Neuronal stem cell (in vitro differentiated cells): ENCODE results near the gene CCT2.

ENCODE experiments used
- DNase-seq: peaks from one replicate; pipeline ENCODE4 v3.0.0-alpha.2; 2013; ENCODE audit warnings: low spot score
- H2AFZ ChIP-seq: one replicate; pipeline ENCODE4 v1.6.1; 2013; ENCODE audit warnings: mild to moderate bottlenecking, low read length, inconsistent platforms
- H2AK5ac ChIP-seq: 2 replicates; pipeline ENCODE4 v1.6.1; 2013; ENCODE audit warnings: low read depth, mild to moderate bottlenecking, inconsistent platforms, low read length, moderate library complexity, mixed read lengths
- H2BK120ac ChIP-seq: 2 replicates; pipeline ENCODE4 v1.6.1; 2013; ENCODE audit warnings: low read depth, mild to moderate bottlenecking, inconsistent platforms, low read length, moderate library complexity, mixed read lengths
- H2BK12ac ChIP-seq: one replicate; pipeline ENCODE4 v1.6.1; 2013; ENCODE audit warnings: low read length, inconsistent platforms
- H2BK15ac ChIP-seq: 2 replicates; pipeline ENCODE4 v1.6.1; 2013; ENCODE audit warnings: mild to moderate bottlenecking, low read length, inconsistent platforms, mixed read lengths
- H2BK5ac ChIP-seq: one replicate; pipeline ENCODE4 v1.6.1; 2013; ENCODE audit warnings: inconsistent platforms, mild to moderate bottlenecking, low read length, moderate library complexity
- H3K14ac ChIP-seq: one replicate; pipeline ENCODE4 v1.6.1; 2013; ENCODE audit warnings: low read length, inconsistent platforms
- H3K18ac ChIP-seq: 2 replicates; pipeline ENCODE4 v1.6.1; 2013; ENCODE audit warnings: low read length, inconsistent platforms
- H3K23ac ChIP-seq: 2 replicates; pipeline ENCODE4 v1.6.1; 2013; ENCODE audit warnings: low read depth, mild to moderate bottlenecking, mixed read lengths, low read length, inconsistent platforms; ENCODE audit not compliant: poor library complexity
- H3K27ac ChIP-seq: replicated peaks from 3 replicates; pipeline ENCODE4 v1.5.1; 2013; ENCODE audit warnings: low read length, inconsistent platforms
- H3K27me3 ChIP-seq, 3 experiments: 2 replicates each; pipeline ENCODE4 v1.6.1; 2013; ENCODE audit warnings: low read length in 3 of 3, mild to moderate bottlenecking in 2 of 3, inconsistent platforms in 1 of 3, low read depth in 1 of 3, mixed read lengths in 1 of 3, moderate library complexity in 1 of 3; ENCODE audit not compliant: control insufficient read depth in 3 of 3, insufficient read depth in 3 of 3
- H3K36me3 ChIP-seq, 2 donors: replicated peaks in 1 of 2; 2 replicates each; pipeline ENCODE4 v1.6.1; 2013; ENCODE audit warnings: low read length in 2 of 2; ENCODE audit not compliant: control insufficient read depth in 2 of 2, insufficient read depth in 2 of 2
- H3K4ac ChIP-seq: 2 replicates; pipeline ENCODE4 v1.6.1; 2013; ENCODE audit warnings: inconsistent platforms, mild to moderate bottlenecking, low read length, moderate library complexity
- H3K4me1 ChIP-seq, 2 donors: 1 replicate in 1 of 2; 2 replicates in 1 of 2; pipeline ENCODE4 v1.6.1; 2013; ENCODE audit warnings: low read length in 2 of 2, low read depth in 1 of 2; ENCODE audit not compliant: control insufficient read depth in 2 of 2, insufficient read depth in 1 of 2
- H3K4me2 ChIP-seq: one replicate; pipeline ENCODE4 v1.6.1; 2013; ENCODE audit warnings: mild to moderate bottlenecking, low read length, inconsistent platforms; ENCODE audit not compliant: insufficient read depth, poor library complexity, severe bottlenecking
- H3K4me3 ChIP-seq, 2 donors: 2 replicates each; pipeline ENCODE4 v1.5.1; 2013; ENCODE audit warnings: low read length in 2 of 2, mild to moderate bottlenecking in 2 of 2, inconsistent platforms in 1 of 2, moderate library complexity in 1 of 2
- H3K79me1 ChIP-seq: one replicate; pipeline ENCODE4 v1.6.1; 2013; ENCODE audit warnings: low read depth, mild to moderate bottlenecking, inconsistent platforms, low read length, moderate library complexity
- H3K9ac ChIP-seq: one replicate; pipeline ENCODE4 v1.6.1; 2013; ENCODE audit warnings: mild to moderate bottlenecking, low read depth, low read length, inconsistent platforms; ENCODE audit not compliant: poor library complexity
- H3K9me3 ChIP-seq, 2 donors: replicated peaks in 1 of 2; 2 replicates each; pipeline versions ENCODE3 to v1.6.1; 2013; ENCODE audit warnings: low read length in 2 of 2, mild to moderate bottlenecking in 2 of 2, inconsistent platforms in 1 of 2, low read depth in 1 of 2, mixed read lengths in 1 of 2, moderate library complexity in 1 of 2; ENCODE audit not compliant: control insufficient read depth in 2 of 2, insufficient read depth in 1 of 2
- H4K8ac ChIP-seq: one replicate; pipeline ENCODE4 v1.6.1; 2013; ENCODE audit warnings: low read depth, mild to moderate bottlenecking, inconsistent platforms, low read length, moderate library complexity
- H4K91ac ChIP-seq: one replicate; pipeline ENCODE4 v1.6.1; 2013; ENCODE audit warnings: low read length, low read depth, mild to moderate bottlenecking, inconsistent platforms; ENCODE audit not compliant: poor library complexity
- WGBS, 2 donors: extraction: QIAGEN DNeasy Blood & Tissue Kit; methylation state at CpG; one replicate each; pipeline ENCODE4 v1.1.7; 2013; ENCODE audit warnings: missing lambda C conversion rate in 2 of 2, mixed read lengths in 1 of 2; ENCODE audit not compliant: insufficient read length in 2 of 2, insufficient replicate concordance in 1 of 2; ENCODE audit errors: extremely low coverage in 2 of 2; 5-methylcytosine and 5-hydroxymethylcytosine counted together

Gene CCT2

GRCh38 chr12:69555461-69555860 is 29.8 kb upstream of the CCT2 start:
- H3K27ac ChIP-seq: no peak overlapping the region
- H2AFZ ChIP-seq: no peak overlapping the region
- no peak overlapping the region for H2BK5ac ChIP-seq
- H3K4ac ChIP-seq: no peak overlapping the region
- no peak overlapping the region for H3K23ac ChIP-seq
- no peak overlapping the region for H2BK12ac ChIP-seq
- no peak overlapping the region for H3K18ac ChIP-seq
- no peak overlapping the region for H2BK120ac ChIP-seq
- no peak overlapping the region for H3K9ac ChIP-seq
- H3K14ac ChIP-seq: no peak overlapping the region
- peaks cover 0 to 5% of the 10 kb centered on the region in 2 donors for H3K36me3 ChIP-seq
- no peak overlapping the region for H2BK15ac ChIP-seq
- H3K27me3 ChIP-seq: no peaks in the 10 kb centered on the region
- H3K4me1 ChIP-seq: no peaks in the 10 kb centered on the region
- H3K4me2 ChIP-seq: no peak overlapping the region
- no peak overlapping the region for H4K8ac ChIP-seq
- WGBS, 2 donors: no CpG with 5 or more reads among the region's 6 CpGs
- no peaks in the 10 kb centered on the region for H3K79me1 ChIP-seq
- no peak overlapping the region for H4K91ac ChIP-seq
- no peaks in the 10 kb centered on the region for H3K9me3 ChIP-seq
- no peak overlapping the region for H2AK5ac ChIP-seq
- DNase-seq: no peak
- no peak overlapping the region for H3K4me3 ChIP-seq

- no peaks in the 10 kb centered on the region for H3K9me3 ChIP-seq
- H3K27me3 ChIP-seq: no peaks in the 10 kb centered on the region
- H3K18ac ChIP-seq: no peak overlapping the region
- H3K27ac ChIP-seq: no peak overlapping the region
- 100% methylated on average over 1 to 2 of the region's 9 CpGs for whole genome bisulfite sequencing, 2 donors
- H2BK120ac ChIP-seq: no peak overlapping the region
- no peaks in the 10 kb centered on the region for H3K4me1 ChIP-seq
- H3K4me2 ChIP-seq: no peak overlapping the region
- no peak overlapping the region for H3K23ac ChIP-seq
- H3K4me3 ChIP-seq: no peak overlapping the region
- H2AK5ac ChIP-seq: no peak overlapping the region
- H2BK12ac ChIP-seq: no peak overlapping the region
- H3K14ac ChIP-seq: no peak overlapping the region
- peaks cover 0 to 5% of the 10 kb centered on the region in 2 donors for H3K36me3 ChIP-seq
- H2BK5ac ChIP-seq: no peak overlapping the region
- no peaks in the 10 kb centered on the region for H3K79me1 ChIP-seq
- no peak overlapping the region for H4K91ac ChIP-seq
- no peak overlapping the region for H3K9ac ChIP-seq
- H3K4ac ChIP-seq: no peak overlapping the region
- no peak overlapping the region for H2BK15ac ChIP-seq
- H2AFZ ChIP-seq: no peak overlapping the region
- no peak overlapping the region for H4K8ac ChIP-seq
- no peak for DNase-seq
Observed at GRCh38 chr12:69556383-69556782, 28.9 kb upstream of the CCT2 start.

- no peak overlapping the region for H4K8ac ChIP-seq
- H3K23ac ChIP-seq: no peak overlapping the region
- no peak overlapping the region for H2BK5ac ChIP-seq
- no peak overlapping the region for H2BK120ac ChIP-seq
- no peak overlapping the region for H2BK12ac ChIP-seq
- H3K9me3 ChIP-seq: no peaks in the 10 kb centered on the region
- no peak overlapping the region for H4K91ac ChIP-seq
- peak overlapping the region; percentile 9 for H3K9ac ChIP-seq
- WGBS, 2 donors: no CpG with 5 or more reads among the region's 2 CpGs
- no peak overlapping the region for H3K14ac ChIP-seq
- no peaks in the 10 kb centered on the region for H3K27me3 ChIP-seq
- no peak overlapping the region for H3K4me3 ChIP-seq
- H2AFZ ChIP-seq: no peak overlapping the region
- peaks cover 0 to 51% of the 10 kb centered on the region in 2 donors for H3K36me3 ChIP-seq
- H3K4me1 ChIP-seq: no peaks in the 10 kb centered on the region
- H2BK15ac ChIP-seq: no peak overlapping the region
- H3K4ac ChIP-seq: no peak overlapping the region
- H3K18ac ChIP-seq: no peak overlapping the region
- H3K27ac ChIP-seq: no peak overlapping the region
- no peak for DNase-seq
- no peaks in the 10 kb centered on the region for H3K79me1 ChIP-seq
- H2AK5ac ChIP-seq: no peak overlapping the region
- H3K4me2 ChIP-seq: no peak overlapping the region
Observed at GRCh38 chr12:69563166-69563762, 22.0 kb upstream of the CCT2 start.

GRCh38 chr12:69566603-69567002 is 18.7 kb upstream of the CCT2 start:
- H2AFZ ChIP-seq: no peak overlapping the region
- peaks cover 2 to 80% of the 10 kb centered on the region in 2 donors for H3K36me3 ChIP-seq
- no peak overlapping the region for H3K18ac ChIP-seq
- no peaks in the 10 kb centered on the region for H3K27me3 ChIP-seq
- H3K79me1 ChIP-seq: no peaks in the 10 kb centered on the region
- H2AK5ac ChIP-seq: no peak overlapping the region
- no peak overlapping the region for H3K27ac ChIP-seq
- no peak overlapping the region for H3K9ac ChIP-seq
- no peak overlapping the region for H2BK12ac ChIP-seq
- no peak overlapping the region for H3K23ac ChIP-seq
- no peak overlapping the region for H3K4me3 ChIP-seq
- no peak overlapping the region for H3K14ac ChIP-seq
- no peak overlapping the region for H4K8ac ChIP-seq
- H2BK120ac ChIP-seq: no peak overlapping the region
- no peak overlapping the region for H3K4ac ChIP-seq
- H2BK5ac ChIP-seq: no peak overlapping the region
- H4K91ac ChIP-seq: no peak overlapping the region
- H3K9me3 ChIP-seq: no peaks in the 10 kb centered on the region
- H3K4me1 ChIP-seq: no peaks in the 10 kb centered on the region
- WGBS, 2 donors: no CpG with 5 or more reads among the region's 3 CpGs
- no peak overlapping the region for H3K4me2 ChIP-seq
- H2BK15ac ChIP-seq: no peak overlapping the region
- DNase-seq: no peak
